H9 (cell line): Measurements from ENCODE around the gene METTL16. TPM values are rescaled to one million over a fixed set of nuclear protein-coding genes. Genes with fewer than 3 reads are reported as not detected.

Experiments
- DNase-seq: peaks from one replicate; pipeline ENCODE4 v3.0.0-alpha.2; 2017
- H2AFZ ChIP-seq: one replicate; pipeline ENCODE4 v1.6.1; 2013; ENCODE audit warnings: mild to moderate bottlenecking, low read length, control low read depth, moderate library complexity
- H2AK5ac ChIP-seq: 2 replicates; pipeline ENCODE4 v1.6.1; 2013; ENCODE audit warnings: low read length, control low read depth, mixed read lengths; ENCODE audit not compliant: insufficient read length
- H2BK120ac ChIP-seq: one replicate; pipeline ENCODE4 v1.6.1; 2013; ENCODE audit warnings: low read depth, mild to moderate bottlenecking, low read length, control low read depth, inconsistent platforms; ENCODE audit not compliant: poor library complexity, severe bottlenecking
- H2BK12ac ChIP-seq: 2 replicates; pipeline ENCODE4 v1.6.1; 2013; ENCODE audit warnings: low read length, control low read depth, mixed read lengths, low read depth; ENCODE audit not compliant: insufficient read length
- H2BK15ac ChIP-seq: 2 replicates; pipeline ENCODE4 v1.6.1; 2013; ENCODE audit warnings: low read depth, low read length, control low read depth
- H2BK20ac ChIP-seq: one replicate; pipeline ENCODE4 v1.6.1; 2013; ENCODE audit warnings: low read depth, mild to moderate bottlenecking, low read length, control low read depth, inconsistent platforms; ENCODE audit not compliant: poor library complexity, severe bottlenecking
- H2BK5ac ChIP-seq: 2 replicates; pipeline ENCODE4 v1.6.1; 2013; ENCODE audit warnings: low read length, control low read depth, mixed read lengths; ENCODE audit not compliant: insufficient read length
- H3K14ac ChIP-seq: 2 replicates; pipeline ENCODE4 v1.6.1; 2013; ENCODE audit warnings: low read length, control low read depth; ENCODE audit not compliant: insufficient read depth
- H3K18ac ChIP-seq: 2 replicates; pipeline ENCODE4 v1.6.1; 2013; ENCODE audit warnings: low read depth, mild to moderate bottlenecking, mixed read lengths, low read length, control low read depth; ENCODE audit not compliant: insufficient read length
- H3K23ac ChIP-seq: 2 replicates; pipeline ENCODE4 v1.6.1; 2013; ENCODE audit warnings: low read length, control low read depth, mixed read lengths, low read depth; ENCODE audit not compliant: insufficient read length
- H3K23me2 ChIP-seq: 2 replicates; pipeline ENCODE4 v1.6.1; 2013; ENCODE audit warnings: low read depth, mild to moderate bottlenecking, mixed read lengths, low read length, control low read depth; ENCODE audit not compliant: insufficient read length, poor library complexity, severe bottlenecking
- H3K27ac ChIP-seq: 2 replicates; pipeline ENCODE4 v1.5.1; 2013; ENCODE audit warnings: low read length, control low read depth, mixed read lengths, low read depth; ENCODE audit not compliant: insufficient read length
- H3K27me3 ChIP-seq: 2 replicates; pipeline ENCODE4 v1.6.1; 2013; ENCODE audit warnings: low read length, control low read depth, inconsistent platforms; ENCODE audit not compliant: insufficient read depth
- H3K4ac ChIP-seq: 2 replicates; pipeline ENCODE4 v1.6.1; 2013; ENCODE audit warnings: low read depth, mild to moderate bottlenecking, control low read depth, inconsistent platforms, low read length, moderate library complexity
- H3K4me1 ChIP-seq: 2 replicates; pipeline ENCODE4 v1.6.1; 2013; ENCODE audit warnings: low read length, control low read depth, inconsistent platforms; ENCODE audit not compliant: insufficient read depth
- H3K4me2 ChIP-seq: 2 replicates; pipeline ENCODE4 v1.6.1; 2013; ENCODE audit warnings: low read length, control low read depth, mixed read lengths; ENCODE audit not compliant: insufficient read length, insufficient read depth
- H3K56ac ChIP-seq: 2 replicates; pipeline ENCODE4 v1.6.1; 2013; ENCODE audit warnings: low read depth, mild to moderate bottlenecking, mixed read lengths, low read length, control low read depth; ENCODE audit not compliant: insufficient read length
- H3K79me1 ChIP-seq: 2 replicates; pipeline ENCODE4 v1.6.1; 2013; ENCODE audit warnings: low read depth, mild to moderate bottlenecking, moderate library complexity, low read length, control low read depth, inconsistent platforms; ENCODE audit not compliant: insufficient read depth, poor library complexity, severe bottlenecking
- H3K79me2 ChIP-seq: 2 replicates; pipeline ENCODE4 v1.6.1; 2013; ENCODE audit warnings: low read length, control low read depth, inconsistent platforms; ENCODE audit not compliant: insufficient read depth
- H3K9ac ChIP-seq: 2 replicates; pipeline ENCODE4 v1.6.1; 2013; ENCODE audit warnings: low read length, control low read depth, mixed read lengths; ENCODE audit not compliant: insufficient read length; ENCODE audit errors: extremely low read depth
- H3K9me3 ChIP-seq: one replicate; pipeline ENCODE4 v1.6.1; 2013; ENCODE audit warnings: low read depth, low read length, inconsistent platforms; ENCODE audit not compliant: control insufficient read depth
- H3T11ph ChIP-seq: one replicate; pipeline ENCODE4 v1.6.1; 2013; ENCODE audit warnings: mild to moderate bottlenecking, low read length, control low read depth, inconsistent platforms
- H4K20me1 ChIP-seq: one replicate; pipeline ENCODE4 v1.6.1; 2013; ENCODE audit not compliant: control insufficient read depth, insufficient read length, insufficient read depth
- H4K5ac ChIP-seq: 2 replicates; pipeline ENCODE4 v1.6.1; 2013; ENCODE audit warnings: low read depth, mild to moderate bottlenecking, mixed read lengths, low read length, control low read depth; ENCODE audit not compliant: insufficient read length
- H4K8ac ChIP-seq: replicated peaks from 2 replicates; pipeline ENCODE4 v1.6.1; 2013; ENCODE audit warnings: low read length, control low read depth, mixed read lengths, low read depth; ENCODE audit not compliant: insufficient read length
- H4K91ac ChIP-seq: 2 replicates; pipeline ENCODE4 v1.6.1; 2013; ENCODE audit warnings: low read depth, mild to moderate bottlenecking, moderate library complexity, mixed read lengths, low read length, control low read depth; ENCODE audit not compliant: insufficient read length
- H3K27ac Mint-ChIP-seq, 3 experiments: 2 replicates in 2 of 3; 3 replicates in 1 of 3; pipeline ENCODE4 v1.8.0; 2020 to 2021; ENCODE audit warnings: mixed read lengths in 3 of 3, mild to moderate bottlenecking in 1 of 3, moderate library complexity in 1 of 3
- H3K27me3 Mint-ChIP-seq: 2 replicates; pipeline ENCODE4 v1.8.0; 2021; ENCODE audit warnings: low read depth, mild to moderate bottlenecking, moderate library complexity, mixed read lengths
- H3K36me3 Mint-ChIP-seq, 3 experiments: 2 replicates in 2 of 3; 3 replicates in 1 of 3; pipeline ENCODE4 v1.8.0; 2020 to 2021; ENCODE audit warnings: low read depth in 3 of 3, mixed read lengths in 3 of 3; ENCODE audit not compliant: insufficient read depth in 1 of 3
- H3K4me1 Mint-ChIP-seq, 2 experiments: 2 replicates each; pipeline ENCODE4 v1.8.0; 2020; ENCODE audit warnings: mixed read lengths in 2 of 2
- H3K4me3 Mint-ChIP-seq, 2 experiments: 2 replicates in 1 of 2; 3 replicates in 1 of 2; pipeline ENCODE4 v1.8.0; 2020 to 2021; ENCODE audit warnings: mild to moderate bottlenecking in 2 of 2, mixed read lengths in 2 of 2, moderate library complexity in 1 of 2
- H3K9me3 Mint-ChIP-seq, 2 experiments: 2 replicates in 1 of 2; 3 replicates in 1 of 2; pipeline ENCODE4 v1.8.0; 2020; ENCODE audit warnings: mild to moderate bottlenecking in 2 of 2, mixed read lengths in 2 of 2, moderate library complexity in 1 of 2
- WGBS: extraction: QIAGEN DNeasy Blood & Tissue Kit; methylation state at CpG from one replicate; pipeline ENCODE4 v1.1.7; 2013; ENCODE audit warnings: missing lambda C conversion rate, low lambda C conversion rate, mixed read lengths; ENCODE audit not compliant: insufficient read length; ENCODE audit errors: extremely low coverage; 5-methylcytosine and 5-hydroxymethylcytosine counted together
- total RNA-seq: library from RNA; stranded (reverse); gene quantifications from 2 replicates; pipeline ENCODE4 v1.2.1, GENCODE V29; 2021
- TF ChIP-seq, protein P1 (sequence below): fragments of 200-600 bp; sonication (generic); conservative IDR thresholded peaks from 3 replicates; pipeline ENCODE4 v1.8.0; 2021; ENCODE audit warnings: antibody characterized with exemption, mild to moderate bottlenecking

The METTL16 gene
- total RNA-seq, 1 experiment from 2014 or later: 55.4 TPM

DNA sequence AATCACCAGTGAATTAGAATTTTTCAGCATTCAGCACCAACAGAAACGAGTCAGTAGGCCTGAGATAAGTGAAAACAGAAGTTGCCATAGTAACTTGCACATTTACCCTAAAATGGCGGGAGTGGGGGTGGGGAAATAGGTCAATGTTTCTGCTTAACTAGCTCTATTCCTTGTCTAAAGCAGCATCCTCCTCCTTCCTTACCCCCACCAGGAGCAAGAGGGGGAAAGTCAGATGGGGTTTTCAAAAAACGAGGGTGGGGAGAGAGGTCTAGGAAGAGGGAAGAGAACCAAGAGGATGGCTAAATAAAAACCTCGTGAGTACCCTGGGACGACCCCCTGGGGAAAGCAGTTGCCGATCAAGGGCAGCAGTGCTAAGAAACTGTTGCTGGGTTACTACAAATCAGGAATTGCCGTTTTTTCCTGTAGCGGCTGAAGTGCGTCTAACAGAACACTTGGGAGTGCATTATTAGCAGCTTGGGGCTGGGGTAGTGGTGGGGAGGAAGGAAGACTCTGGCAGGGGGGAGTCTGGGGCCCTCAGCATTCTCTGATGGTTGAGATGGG is 76.4 kb downstream of the METTL16 start:
- H3K27me3 Mint-ChIP-seq: no peaks in the 10 kb centered on the region
- Histone ChIP-seq H3K4me1 (no peaks in the 10 kb centered on the region; the same call in 1 of the 2 replicates), H3K18ac (peak overlapping the region; percentile 89), H3K14ac (peak overlapping the region; percentile 78; the same call in 1 of the 2 replicates), H4K20me1 (no peaks in the 10 kb centered on the region), H2BK120ac (peak overlapping the region; percentile 3), H3K79me1 (no peaks in the 10 kb centered on the region), H3K9ac (no peak overlapping the region), H2AFZ (no peak overlapping the region), H3K9me3 (no peaks in the 10 kb centered on the region), H3K79me2 (no peaks in the 10 kb centered on the region), H3K23ac (no peak overlapping the region), H2BK20ac (no peak overlapping the region), H4K5ac (no peak overlapping the region), H2BK5ac (no peak overlapping the region), H3K27ac (peak overlapping the region; percentile 32), H4K91ac (no peak overlapping the region), H4K8ac (no peak overlapping the region), H3K4me2 (peak overlapping the region; percentile 15), H3K23me2 (peaks cover 3% of the 10 kb centered on the region), H3K56ac (no peak overlapping the region), H2BK15ac (no peak overlapping the region), H2AK5ac (no peak overlapping the region), H3K4ac (peak overlapping the region; percentile 5; the same call in 1 of the 2 replicates), H2BK12ac (no peak overlapping the region), H3K27me3 (no peaks in the 10 kb centered on the region), H3T11ph (peak overlapping the region; percentile 83)
- no CpG with 5 or more reads among the region's 9 CpGs for WGBS
- H3K4me1 Mint-ChIP-seq: peaks cover 35 to 37% of the 10 kb centered on the region in 2 experiments
- H3K36me3 Mint-ChIP-seq: peaks cover 25 to 53% (median 48%) of the 10 kb centered on the region in 3 experiments; a peak in 6 of 7 replicates
- TF ChIP-seq, protein P1, sequence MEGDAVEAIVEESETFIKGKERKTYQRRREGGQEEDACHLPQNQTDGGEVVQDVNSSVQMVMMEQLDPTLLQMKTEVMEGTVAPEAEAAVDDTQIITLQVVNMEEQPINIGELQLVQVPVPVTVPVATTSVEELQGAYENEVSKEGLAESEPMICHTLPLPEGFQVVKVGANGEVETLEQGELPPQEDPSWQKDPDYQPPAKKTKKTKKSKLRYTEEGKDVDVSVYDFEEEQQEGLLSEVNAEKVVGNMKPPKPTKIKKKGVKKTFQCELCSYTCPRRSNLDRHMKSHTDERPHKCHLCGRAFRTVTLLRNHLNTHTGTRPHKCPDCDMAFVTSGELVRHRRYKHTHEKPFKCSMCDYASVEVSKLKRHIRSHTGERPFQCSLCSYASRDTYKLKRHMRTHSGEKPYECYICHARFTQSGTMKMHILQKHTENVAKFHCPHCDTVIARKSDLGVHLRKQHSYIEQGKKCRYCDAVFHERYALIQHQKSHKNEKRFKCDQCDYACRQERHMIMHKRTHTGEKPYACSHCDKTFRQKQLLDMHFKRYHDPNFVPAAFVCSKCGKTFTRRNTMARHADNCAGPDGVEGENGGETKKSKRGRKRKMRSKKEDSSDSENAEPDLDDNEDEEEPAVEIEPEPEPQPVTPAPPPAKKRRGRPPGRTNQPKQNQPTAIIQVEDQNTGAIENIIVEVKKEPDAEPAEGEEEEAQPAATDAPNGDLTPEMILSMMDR: no peak
- DNase-seq: peak; percentile 73
- peak overlapping the region; percentile 13 to 70; a peak in 3 of 5 replicates for H3K4me3 Mint-ChIP-seq
- H3K9me3 Mint-ChIP-seq: no peaks in the 10 kb centered on the region; a peak in 1 of 5 replicates
- peak overlapping the region; percentile 94 to 98 (median 97) for H3K27ac Mint-ChIP-seq
